Left lung (tissue), 10 donors: Measurements from ENCODE around the gene CCR8. TPM values are rescaled to one million over a fixed set of nuclear protein-coding genes. Genes with fewer than 3 reads are reported as not detected.

ENCODE experiments used
- ATAC-seq: fragments of 200-7000 bp; cut with Tn5 transposase; one replicate; pipeline ENCODE4 v1.9.1; 2020; ENCODE audit warnings: moderate library complexity
- DNase-seq, 4 donors: peaks; one replicate each; pipeline ENCODE4 v3.0.0-alpha.2; 2013 to 2020
- H3K27ac ChIP-seq, 2 donors: fragments of 200-600 bp; sonication (generic) in 1 of 2; one replicate each; pipeline versions ENCODE4 v1.5.0 to v1.8.0; 2020 to 2021
- H3K27me3 ChIP-seq, 2 donors: fragments of 200-600 bp; sonication (generic) in 1 of 2; one replicate each; pipeline versions ENCODE4 v1.5.0 to v1.8.0; 2020 to 2021
- H3K36me3 ChIP-seq, 2 donors: fragments of 200-600 bp; sonication (generic) in 1 of 2; one replicate each; pipeline versions ENCODE4 v1.5.0 to v1.8.0; 2020 to 2021
- H3K4me1 ChIP-seq, 2 donors: fragments of 200-600 bp; one replicate each; pipeline ENCODE4 v1.8.0; 2021
- H3K4me3 ChIP-seq, 2 donors: fragments of 200-600 bp; sonication (generic) in 1 of 2; one replicate each; pipeline versions ENCODE4 v1.5.0 to v1.8.0; 2020 to 2021; ENCODE audit warnings: mild to moderate bottlenecking in 1 of 2
- H3K9me3 ChIP-seq, 2 donors: fragments of 200-600 bp; sonication (generic) in 1 of 2; one replicate each; pipeline versions ENCODE4 v1.5.0 to v1.8.0; 2020 to 2021
- CTCF ChIP-seq, 2 donors: fragments of 200-600 bp; sonication (generic) in 1 of 2; IDR thresholded peaks; one replicate each; pipeline versions ENCODE4 v1.5.0 to v1.8.0; 2021; ENCODE audit warnings: antibody characterized with exemption in 2 of 2
- intact Hi-C, 2 donors: fragments of 100-400 bp; cut with DNase I; formaldehyde crosslinking; loops; one replicate each; pipeline versions ENCODE4 v1.11.2 to v1.14.2; 2022
- polyA plus RNA-seq, 6 donors: library from polyadenylated mRNA; unstranded; fragments of 120-200 nt; gene quantifications; one replicate each; pipeline ENCODE4 v1.2.1, GENCODE V29; 2013; ENCODE audit not compliant: insufficient read length in 6 of 6
- total RNA-seq, 2 donors: library from RNA; stranded (reverse); fragmentation: NEBNext Ultra II Directional; extraction: Animal tissue kit (Norgen Biotek cat#: 25700); gene quantifications; one replicate each; pipeline ENCODE4 v1.2.1, GENCODE V29; 2021
- donor health status: DM: no; HTN: yes; CAD: no.
- donor health status: DM: no; HTN: no; CAD: no.

The CCR8 gene
- total and polyA plus RNA-seq, 8 donors = 0.29 TPM; not detected in 7

GRCh38 chr3:39339086-39339485, 9.6 kb downstream of the CCR8 start:
- Histone ChIP-seq H3K4me3 (no peak overlapping the region), H3K27ac (no peak overlapping the region), H3K9me3 (no peaks in the 10 kb centered on the region), H3K27me3 (no peaks in the 10 kb centered on the region), H3K4me1 (no peaks in the 10 kb centered on the region), H3K36me3 (no peaks in the 10 kb centered on the region)
- ATAC-seq (no peak), DNase-seq (no peak)
- intact Hi-C loops = no loop called here
- TF ChIP-seq CTCF (IDR thresholded peaks at IDR 0.05) = no peak

- intact Hi-C loops = no loop called here
- ATAC-seq (no peak), DNase-seq (no peak)
- no peak overlapping the region for H3K4me3 ChIP-seq
- H3K27ac ChIP-seq = no peak overlapping the region
- TF ChIP-seq CTCF (IDR thresholded peaks at IDR 0.05) = no peak
- no peaks in the 10 kb centered on the region for H3K4me1 ChIP-seq
- H3K27me3 ChIP-seq = no peaks in the 10 kb centered on the region
- no peaks in the 10 kb centered on the region for H3K9me3 ChIP-seq
- H3K36me3 ChIP-seq = no peaks in the 10 kb centered on the region
These were observed 13.7 kb downstream of the CCR8 start for GRCh38 chr3:39343076-39343717.

- no peaks in the 10 kb centered on the region for H3K36me3 ChIP-seq
- ATAC-seq = no peak
- H3K27ac ChIP-seq = no peak overlapping the region
- no peaks in the 10 kb centered on the region for H3K4me1 ChIP-seq
- H3K9me3 ChIP-seq = no peaks in the 10 kb centered on the region
- no peak for DNase-seq
- no peaks in the 10 kb centered on the region for H3K27me3 ChIP-seq
- no peak for TF ChIP-seq CTCF (IDR thresholded peaks at IDR 0.05)
- intact Hi-C loops = no loop called here
- no peak overlapping the region for H3K4me3 ChIP-seq
These were observed 14.3 kb downstream of the CCR8 start for GRCh38 chr3:39343760-39344159.

GRCh38 chr3:39344746-39345344, 15.3 kb downstream of the CCR8 start:
- no peaks in the 10 kb centered on the region for H3K9me3 ChIP-seq
- ATAC-seq = no peak

More at GRCh38 chr3:39344746-39345344, 15.3 kb downstream of the CCR8 start:
- Histone ChIP-seq H3K27ac (no peak overlapping the region), H3K27me3 (no peaks in the 10 kb centered on the region), H3K36me3 (no peaks in the 10 kb centered on the region), H3K4me3 (no peak overlapping the region), H3K4me1 (no peaks in the 10 kb centered on the region)
- no peak for TF ChIP-seq CTCF (IDR thresholded peaks at IDR 0.05)
- intact Hi-C loops = no loop called here
- DNase-seq = no peak
